ENCODE measurements around the gene SIL1.
"Not testable (repeated sequence)": the region's sequence is repeated elsewhere in the genome, so short reads cannot be mapped to it uniquely, and the experiment has no call there.

The SIL1 gene

DNA sequence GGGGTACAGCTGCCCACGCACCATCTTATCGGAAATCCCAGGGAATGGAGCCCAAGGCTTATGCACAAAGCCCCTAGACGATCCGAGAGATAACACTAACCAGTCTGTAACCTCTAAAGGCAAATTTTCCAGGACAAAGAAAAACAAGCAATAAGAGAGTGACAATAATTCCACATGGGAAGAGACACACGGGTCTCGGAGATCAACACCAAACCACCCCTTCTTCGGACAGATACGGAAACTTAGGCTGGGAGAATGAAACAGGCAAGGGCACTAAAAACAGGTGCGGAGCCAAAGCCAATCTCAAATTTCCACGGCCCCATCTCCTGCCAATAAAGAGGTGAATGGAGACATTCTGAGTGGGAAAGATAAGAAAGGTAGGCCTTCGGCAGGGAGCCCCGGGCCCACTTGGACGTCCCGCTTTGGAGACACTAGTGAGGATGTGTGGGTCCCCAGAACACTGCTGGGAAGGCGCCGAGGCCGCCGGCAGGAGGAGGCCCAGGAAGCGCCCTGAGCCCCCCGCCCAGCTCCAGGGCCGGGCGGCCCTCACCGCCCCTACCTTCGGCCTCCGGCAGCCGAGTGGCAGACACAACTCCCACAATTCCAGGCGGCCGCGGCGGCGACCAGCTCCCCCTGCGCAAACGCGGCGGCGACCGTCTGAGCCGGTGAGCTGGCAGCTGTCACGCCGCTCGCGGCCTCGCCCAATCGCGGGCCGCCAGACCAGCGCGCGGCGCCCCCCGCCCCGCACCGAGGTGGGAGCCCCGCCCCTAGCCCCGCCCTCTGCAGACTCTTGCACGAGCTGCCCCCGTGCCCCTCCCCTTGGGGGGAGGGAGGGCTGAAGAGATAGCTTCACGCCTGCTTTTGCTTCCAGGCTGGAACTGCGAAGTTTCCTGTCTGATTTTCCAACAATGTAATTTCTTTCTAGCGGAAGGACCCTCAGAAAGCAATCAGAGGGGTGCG, at the start of gene SIL1:
Gene SIL1, minus strand, starts transcription at position 659 of the 960 bp plus-strand sequence. CDS start 70,525 bp downstream, outside the sequence.
- peak; percentile 97 to 98 for DNase-seq (ENCODE audit: low read depth in 2 of 2)

- DNase-seq (ENCODE audit: low read depth in 2 of 2), result peak; percentile 52 to 56
Observed at GRCh38 chr5:139246394-139246793, 48.2 kb upstream of the SIL1 start.

- no peak for DNase-seq (ENCODE audit: low read depth in 2 of 2)
Observed at GRCh38 chr5:139245637-139246339, 47.6 kb upstream of the SIL1 start.

DNA sequence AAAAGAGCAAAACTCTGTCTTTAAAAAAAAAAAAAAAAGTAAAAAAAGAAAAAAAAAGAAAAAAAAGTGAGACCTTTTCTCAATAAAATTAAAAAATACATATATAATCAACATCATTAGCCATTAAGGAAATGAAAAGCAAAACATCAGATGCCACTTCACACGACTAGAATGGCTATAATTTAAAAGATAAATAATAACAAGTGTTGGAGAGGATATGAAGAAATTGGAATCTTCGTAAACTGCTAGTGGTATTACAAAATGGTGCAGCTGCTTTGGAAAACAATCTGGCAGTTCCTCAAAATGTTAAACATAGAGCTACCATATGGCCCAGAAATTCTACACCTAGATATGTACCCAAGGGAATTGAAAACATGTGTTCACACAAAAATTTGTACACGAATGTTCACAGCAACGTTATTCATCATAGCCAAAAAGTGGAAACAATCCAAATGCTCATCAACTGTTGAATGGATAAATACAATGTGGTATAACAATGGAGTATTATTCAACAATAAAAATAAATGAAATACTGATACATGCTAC, 45.3 kb upstream of the SIL1 start:
- no peak for DNase-seq (ENCODE audit: low read depth in 2 of 2)

GRCh38 chr5:139241139-139241538, 43.0 kb upstream of the SIL1 start:
- DNase-seq (ENCODE audit: low read depth in 2 of 2), result no peak

GRCh38 chr5:139236479-139236878, 38.3 kb upstream of the SIL1 start:
- DNase-seq (ENCODE audit: low read depth in 2 of 2), result no peak

- DNase-seq (ENCODE audit: low read depth in 2 of 2), result no peak
Observed at GRCh38 chr5:139232147-139232724, 34.1 kb upstream of the SIL1 start.

- no peak for DNase-seq (ENCODE audit: low read depth in 2 of 2)
Observed at GRCh38 chr5:139228201-139228803, 30.1 kb upstream of the SIL1 start.

GRCh38 chr5:139226131-139226530, 28.0 kb upstream of the SIL1 start:
- DNase-seq (ENCODE audit: low read depth in 2 of 2), result no peak

- DNase-seq (ENCODE audit: low read depth in 2 of 2), result no peak
Observed at GRCh38 chr5:139223481-139223880, 25.3 kb upstream of the SIL1 start.

DNA sequence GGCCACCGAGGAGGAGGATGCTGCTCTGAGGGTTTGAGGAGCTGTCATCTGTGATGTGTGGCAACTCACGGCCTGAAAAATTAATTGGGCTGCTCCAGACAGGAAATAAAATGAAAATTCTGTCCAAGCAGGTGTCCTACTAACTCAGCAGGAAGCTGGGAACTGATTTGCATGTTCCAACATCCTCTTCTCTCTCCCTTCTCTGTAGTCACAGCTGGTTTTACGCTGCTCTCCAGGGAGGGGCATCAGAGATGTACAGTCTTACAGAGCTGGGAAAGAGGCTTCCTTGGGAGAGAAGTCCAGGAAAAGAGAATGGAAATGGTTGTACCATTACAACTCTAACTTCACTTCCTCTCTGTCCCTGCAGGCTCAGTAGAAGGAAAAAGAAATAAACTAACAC, 24.2 kb upstream of the SIL1 start:
- no peak for DNase-seq (ENCODE audit: low read depth in 2 of 2)

GRCh38 chr5:139218038-139218437, 19.9 kb upstream of the SIL1 start:
- DNase-seq (ENCODE audit: low read depth in 2 of 2), result not testable (repeated sequence)

GRCh38 chr5:139215107-139215975, 17.2 kb upstream of the SIL1 start:
- no peak for DNase-seq (ENCODE audit: low read depth in 2 of 2)

- DNase-seq (ENCODE audit: low read depth in 2 of 2), result no peak
Observed at GRCh38 chr5:139214646-139215045, 16.5 kb upstream of the SIL1 start.

DNA sequence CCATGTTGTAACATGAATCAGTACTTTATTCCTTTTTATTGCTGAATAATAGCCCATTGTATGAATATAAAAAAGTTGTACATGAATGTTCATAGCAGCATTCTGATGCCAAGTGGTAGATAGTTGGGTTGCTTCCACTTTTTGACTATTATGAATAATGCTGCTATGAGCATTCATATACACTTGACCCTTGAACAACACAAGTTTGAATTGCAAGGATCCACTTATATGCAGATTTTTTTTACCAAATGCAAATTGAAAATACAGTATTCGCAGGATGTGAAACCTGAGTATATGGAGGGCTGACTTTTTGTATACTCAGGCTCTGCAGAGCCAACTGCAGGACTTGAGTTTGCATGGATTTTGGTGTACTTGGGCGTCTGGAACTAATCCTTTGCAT, 14.7 kb upstream of the SIL1 start:
- no peak for DNase-seq (ENCODE audit: low read depth in 2 of 2)

- DNase-seq (ENCODE audit: low read depth in 2 of 2), result no peak
Observed at GRCh38 chr5:139212486-139212885, 14.3 kb upstream of the SIL1 start.

DNA sequence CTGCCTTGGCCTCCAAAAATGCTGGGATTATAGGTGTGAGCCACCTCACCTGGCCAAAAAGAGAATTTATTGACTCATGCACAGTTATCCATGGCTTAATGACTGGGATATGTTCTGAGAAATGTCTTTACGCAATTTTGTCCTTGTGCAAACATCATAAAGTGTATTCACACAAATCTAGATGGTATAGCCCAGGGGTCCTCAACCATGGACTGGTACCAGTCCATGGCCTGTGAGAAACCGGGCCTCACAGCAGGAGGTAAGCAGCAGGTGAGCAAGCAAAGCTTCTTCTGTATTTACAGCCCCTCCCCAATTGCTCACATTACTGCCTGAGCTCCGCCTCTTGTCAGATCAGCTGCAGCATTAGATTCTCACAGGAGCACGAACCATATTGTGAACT, 12.4 kb upstream of the SIL1 start:
- no peak for DNase-seq (ENCODE audit: low read depth in 2 of 2)

- no peak for DNase-seq (ENCODE audit: low read depth in 2 of 2)
Observed at GRCh38 chr5:139207297-139208000, 9.3 kb upstream of the SIL1 start.

DNA sequence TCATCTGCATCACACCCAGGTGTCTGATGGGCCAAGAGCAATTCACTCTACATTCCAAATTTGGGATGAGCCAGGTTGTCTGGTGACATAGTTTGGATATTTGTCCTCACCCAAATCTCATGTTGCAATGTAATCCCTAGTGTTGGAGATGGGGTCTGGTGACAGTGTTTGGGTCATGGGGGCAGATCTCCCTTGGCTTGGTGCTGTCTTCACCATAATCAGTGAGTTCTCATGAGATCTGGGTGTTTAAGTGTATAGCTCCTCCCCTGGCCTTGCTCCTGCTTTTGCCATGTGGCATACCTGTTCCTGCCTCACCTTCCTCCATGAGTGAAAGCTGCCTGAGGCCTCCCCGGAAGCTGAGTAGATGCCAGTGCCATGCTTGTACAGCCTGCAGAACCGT, 7.4 kb upstream of the SIL1 start:
- DNase-seq (ENCODE audit: low read depth in 2 of 2), result no peak

GRCh38 chr5:139205124-139205523, 7.0 kb upstream of the SIL1 start:
- DNase-seq (ENCODE audit: low read depth in 2 of 2), result no peak

Data from stimulated activated CD8-positive, alpha-beta memory T cell treated with anti-CD3 and anti-CD28 coated beads, Interleukin-15, amount 100 ng/mL, for 48 hours (primary cell).